ENCODE measurements around the gene TMEM51. TPM values are rescaled to one million over a fixed set of nuclear protein-coding genes. Genes with fewer than 3 reads are reported as not detected.

The TMEM51 gene
- total RNA-seq, 1 donor, result 1.0 TPM

DNA sequence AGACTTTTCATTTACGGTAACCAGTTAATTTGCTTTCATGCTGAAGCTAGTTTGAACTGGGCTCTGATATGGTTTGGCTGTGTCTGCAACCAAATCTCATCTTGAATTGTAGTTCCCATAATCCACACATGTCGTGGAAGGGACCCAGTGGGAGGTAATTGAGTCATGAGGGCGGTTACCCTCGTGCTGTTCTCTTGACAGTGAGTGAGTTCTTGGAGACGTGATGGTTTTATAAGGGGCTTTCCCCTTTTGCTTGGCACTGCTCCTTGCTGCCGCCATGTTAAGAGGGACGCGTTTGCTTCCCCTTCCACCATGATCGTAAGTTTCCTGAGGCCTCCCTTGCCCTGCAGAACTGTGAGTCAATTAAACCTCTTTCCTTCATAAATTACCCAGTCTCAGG, 83.2 kb downstream of the TMEM51 start:
- Histone ChIP-seq H3K4me1 (ENCODE audit: insufficient read depth, low read length) (peaks cover 9% of the 10 kb centered on the region), H3K27me3 (ENCODE audit: insufficient read depth, low read length) (no peaks in the 10 kb centered on the region), H3K9me3 (ENCODE audit: low read depth, low read length) (no peaks in the 10 kb centered on the region), H3K4me3 (ENCODE audit: low read length) (no peak overlapping the region)

DNA sequence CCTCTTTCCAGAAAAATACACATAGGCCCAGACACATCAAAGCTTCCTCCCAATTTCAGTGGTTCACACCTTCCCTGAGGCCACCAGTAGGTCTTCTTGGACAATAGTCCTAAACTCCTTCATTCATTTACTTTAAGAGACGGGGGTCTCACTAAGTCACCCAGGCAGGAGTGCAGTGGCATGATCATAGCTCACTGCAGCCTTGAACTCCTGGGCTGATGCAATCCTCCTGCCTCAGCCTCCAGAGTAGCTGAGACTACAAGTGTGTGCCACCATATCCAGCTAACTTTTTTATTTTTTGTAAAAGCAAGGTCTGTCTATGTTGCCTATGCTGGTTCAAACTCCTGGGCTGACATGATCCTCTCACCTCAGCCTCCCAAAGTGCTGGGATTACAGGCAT, 85.2 kb downstream of the TMEM51 start:
- Histone ChIP-seq H3K4me3 (ENCODE audit: low read length) (no peak overlapping the region), H3K9me3 (ENCODE audit: low read depth, low read length) (no peaks in the 10 kb centered on the region), H3K27me3 (ENCODE audit: insufficient read depth, low read length) (no peaks in the 10 kb centered on the region), H3K4me1 (ENCODE audit: insufficient read depth, low read length) (no peaks in the 10 kb centered on the region)

DNA sequence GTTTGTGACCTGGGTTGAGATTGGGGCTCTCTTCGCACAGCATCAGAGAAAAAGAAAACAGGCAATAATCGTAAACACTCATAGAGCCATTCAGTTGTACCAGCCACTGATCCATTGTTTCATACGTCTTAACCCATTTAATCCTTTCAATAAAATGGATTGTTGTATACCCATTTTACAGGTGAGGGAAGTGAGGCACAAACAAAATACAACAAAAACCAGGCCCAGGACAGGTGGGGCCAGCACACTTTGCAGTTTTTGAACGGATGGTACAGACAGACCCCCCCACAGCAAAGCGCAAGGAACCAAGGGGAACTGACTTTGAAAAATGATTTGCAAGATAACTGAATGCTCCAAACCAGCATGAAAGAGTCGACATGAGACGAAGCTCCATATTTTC, 89.2 kb downstream of the TMEM51 start:
- peaks cover 2% of the 10 kb centered on the region for H3K27me3 ChIP-seq (ENCODE audit: insufficient read depth, low read length)
- H3K4me1 ChIP-seq (ENCODE audit: insufficient read depth, low read length), result peaks cover 27% of the 10 kb centered on the region
- H3K4me3 ChIP-seq (ENCODE audit: low read length), result no peak overlapping the region
- no peaks in the 10 kb centered on the region for H3K9me3 ChIP-seq (ENCODE audit: low read depth, low read length)

DNA sequence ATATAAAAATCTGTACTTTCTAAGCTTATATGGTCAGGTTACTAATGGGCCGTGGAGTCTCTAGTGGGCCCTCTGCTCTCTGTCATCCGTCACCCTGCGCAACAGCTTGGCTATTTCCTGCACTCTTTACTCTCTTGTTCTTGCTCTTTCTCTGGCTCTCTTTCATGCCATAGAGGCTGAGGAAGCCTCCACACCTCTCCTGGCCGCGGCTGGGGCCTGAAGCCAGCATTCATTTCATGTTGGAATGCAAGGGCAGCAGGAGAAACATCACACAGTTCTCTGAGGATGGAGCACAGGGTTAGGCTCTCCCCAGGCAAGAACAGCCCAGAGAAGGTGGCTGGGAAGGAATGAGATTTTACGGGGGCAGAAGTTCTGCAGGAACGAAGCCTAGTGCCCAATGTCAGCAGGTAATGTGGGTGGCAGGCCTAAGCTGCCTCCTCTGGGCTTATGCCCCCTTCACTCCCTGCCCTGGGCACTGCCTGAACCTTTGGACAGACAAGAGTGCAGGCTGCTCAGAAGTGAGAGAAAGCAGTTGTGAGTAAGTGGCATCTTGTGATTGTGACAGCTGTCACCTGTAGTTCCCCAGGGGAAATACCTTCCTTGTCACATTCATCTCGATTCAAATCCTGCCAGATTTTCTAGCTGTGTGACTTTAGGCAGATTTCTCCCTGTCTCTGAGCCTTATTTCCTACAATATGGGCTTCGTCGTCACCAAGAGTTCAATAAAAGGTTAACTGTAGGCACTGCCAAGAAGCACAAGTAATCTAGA, 89.9 kb downstream of the TMEM51 start:
- Histone ChIP-seq H3K4me3 (ENCODE audit: low read length) (no peak overlapping the region), H3K9me3 (ENCODE audit: low read depth, low read length) (no peaks in the 10 kb centered on the region), H3K27me3 (ENCODE audit: insufficient read depth, low read length) (peaks cover 8% of the 10 kb centered on the region), H3K4me1 (ENCODE audit: insufficient read depth, low read length) (peaks cover 31% of the 10 kb centered on the region)

DNA sequence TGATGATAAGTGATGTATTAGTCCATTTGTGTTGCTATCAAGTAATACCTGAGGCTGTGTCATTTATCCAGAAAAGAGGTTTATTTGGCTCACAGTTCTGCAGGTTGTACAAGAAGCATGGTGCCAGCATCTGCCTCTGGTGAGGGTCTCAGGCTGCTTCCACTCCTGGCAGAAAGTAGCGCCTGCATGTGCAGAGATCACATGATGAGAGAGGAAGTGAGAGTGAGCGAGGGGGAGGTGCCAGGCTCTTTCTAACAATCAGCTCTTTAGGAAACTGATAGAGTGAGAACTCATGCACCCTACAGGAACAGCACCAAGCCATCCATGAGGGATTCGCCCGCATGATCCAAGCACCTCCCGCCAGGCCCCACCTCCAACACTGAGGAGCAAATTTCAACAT, 91.3 kb downstream of the TMEM51 start:
- Histone ChIP-seq H3K9me3 (ENCODE audit: low read depth, low read length) (no peaks in the 10 kb centered on the region), H3K4me1 (ENCODE audit: insufficient read depth, low read length) (peaks cover 43% of the 10 kb centered on the region), H3K27me3 (ENCODE audit: insufficient read depth, low read length) (peaks cover 8% of the 10 kb centered on the region), H3K4me3 (ENCODE audit: low read length) (no peak overlapping the region)

DNA sequence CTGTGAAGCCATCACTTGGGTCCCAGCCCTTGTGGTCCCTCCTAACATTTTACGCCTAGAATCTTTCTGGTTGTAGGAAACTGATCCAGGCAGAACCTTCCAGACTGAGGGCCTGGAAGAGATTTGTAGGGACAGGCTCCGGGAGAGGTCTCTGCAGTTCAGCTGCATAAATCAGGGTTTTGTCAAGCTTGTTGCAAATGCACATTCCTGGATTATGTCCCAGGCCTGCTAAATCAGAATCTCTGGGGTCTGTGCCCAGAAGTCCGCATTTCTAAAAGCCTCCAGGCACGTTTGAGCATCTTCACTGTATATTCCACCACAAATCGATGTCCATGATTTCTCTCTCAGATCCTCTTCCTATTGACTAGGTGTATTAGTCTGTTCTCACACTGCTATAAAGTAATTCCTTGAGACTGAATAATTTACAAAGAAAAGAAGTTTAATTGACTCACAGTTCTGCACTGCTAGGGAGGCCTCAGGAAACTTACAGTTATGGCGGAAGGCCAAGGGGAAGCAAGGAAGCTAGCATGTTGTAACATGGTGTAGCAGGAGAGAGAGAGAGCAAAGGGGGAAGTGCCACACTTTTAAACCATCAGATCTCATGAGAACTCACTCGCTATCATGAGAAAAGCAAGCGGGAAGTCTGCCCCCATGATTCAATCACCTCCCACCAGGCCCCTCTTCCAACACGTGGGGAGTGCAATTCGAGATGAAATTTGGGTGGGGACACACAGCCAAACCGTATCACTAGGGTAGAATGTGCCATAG, 92.2 kb downstream of the TMEM51 start:
- Histone ChIP-seq H3K9me3 (ENCODE audit: low read depth, low read length) (no peaks in the 10 kb centered on the region), H3K27me3 (ENCODE audit: insufficient read depth, low read length) (peaks cover 8% of the 10 kb centered on the region), H3K4me1 (ENCODE audit: insufficient read depth, low read length) (peaks cover 43% of the 10 kb centered on the region), H3K4me3 (ENCODE audit: low read length) (no peak overlapping the region)

DNA sequence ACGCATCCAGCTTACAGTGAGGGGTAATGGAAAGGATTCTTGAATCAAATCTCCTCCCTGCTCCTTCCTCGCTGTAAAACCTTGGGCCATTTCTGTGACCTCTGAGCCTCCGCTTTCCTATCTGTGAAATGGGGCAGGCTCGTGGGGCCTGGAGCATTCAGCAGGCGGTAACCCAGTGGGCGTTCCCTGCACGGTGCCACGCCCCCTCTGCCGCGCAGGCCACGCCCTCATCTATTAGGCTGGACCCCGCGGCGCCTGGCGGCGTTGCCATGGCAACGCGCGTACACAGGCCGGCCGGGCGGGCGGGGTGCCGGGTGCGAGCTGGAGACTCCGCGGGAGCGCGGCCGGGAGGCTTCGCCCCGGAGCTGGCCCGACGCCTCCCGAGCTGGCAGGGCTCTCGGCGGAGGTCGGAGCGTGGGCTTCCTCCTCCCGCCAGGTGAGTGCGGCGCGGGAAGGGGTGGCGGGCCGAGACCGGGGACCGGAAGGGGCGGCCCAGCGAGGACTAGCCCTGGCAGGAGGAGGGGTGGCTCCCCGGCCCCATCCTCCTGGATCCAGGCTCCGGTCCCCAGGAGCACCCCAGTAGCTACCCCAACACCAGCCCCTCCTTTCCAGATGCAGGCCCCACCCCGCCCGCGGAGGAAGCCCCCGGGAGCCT, 93.5 kb downstream of the TMEM51 start, which contains the start of gene FHAD1:
Gene FHAD1, plus strand, starts transcription at position 264 of the 655 bp plus-strand sequence. CDS start 4,562 bp downstream, outside the sequence.
- H3K27me3 ChIP-seq (ENCODE audit: insufficient read depth, low read length), result peaks cover 8% of the 10 kb centered on the region
- H3K4me3 ChIP-seq (ENCODE audit: low read length), result no peak within 1 kb of the TSS
- H3K9me3 ChIP-seq (ENCODE audit: low read depth, low read length), result no peaks in the 10 kb centered on the region
- peaks cover 44% of the 10 kb centered on the region for H3K4me1 ChIP-seq (ENCODE audit: insufficient read depth, low read length)

DNA sequence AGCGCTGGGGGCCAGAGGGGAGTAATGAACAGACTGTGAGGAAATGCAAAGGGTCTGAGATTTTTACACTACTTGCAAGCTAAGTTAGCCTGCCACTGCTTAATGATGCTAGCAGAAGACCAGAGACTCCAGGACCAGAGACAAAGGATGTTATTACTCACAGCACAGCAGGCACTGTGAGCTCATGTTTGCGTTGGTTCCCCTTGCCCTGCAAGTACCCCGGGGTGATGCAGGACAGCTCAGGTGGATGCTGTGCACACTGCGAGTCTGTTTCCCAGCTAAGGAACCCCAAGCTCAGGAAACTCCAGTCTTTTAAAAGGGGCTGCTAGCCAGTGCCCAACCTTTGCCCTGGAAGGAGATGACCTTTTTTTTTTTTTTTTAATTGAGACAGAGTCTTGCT, 94.7 kb downstream of the TMEM51 start:
- Histone ChIP-seq H3K4me3 (ENCODE audit: low read length) (no peak overlapping the region), H3K4me1 (ENCODE audit: insufficient read depth, low read length) (peaks cover 50% of the 10 kb centered on the region), H3K9me3 (ENCODE audit: low read depth, low read length) (no peaks in the 10 kb centered on the region)

DNA sequence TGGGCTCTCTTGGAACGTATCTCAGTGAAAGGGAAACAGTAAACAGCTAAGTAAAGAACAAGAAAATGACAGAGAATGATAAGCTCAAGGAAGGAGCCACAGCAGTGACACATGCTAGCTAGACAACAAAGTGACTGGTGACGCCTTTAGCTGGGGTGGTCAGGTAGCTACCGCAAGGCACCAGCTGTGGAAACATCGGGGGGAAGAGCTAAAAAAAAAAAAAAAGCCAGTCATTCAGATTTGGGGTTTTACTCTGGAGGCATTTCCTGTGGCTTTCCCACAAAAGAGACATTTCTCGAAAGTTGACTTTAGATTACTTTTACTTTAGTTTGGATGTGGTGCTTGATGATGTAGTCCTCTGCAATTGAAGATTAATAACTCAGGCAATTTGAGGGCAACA, 95.5 kb downstream of the TMEM51 start:
- H3K4me3 ChIP-seq (ENCODE audit: low read length), result no peak overlapping the region
- H3K4me1 ChIP-seq (ENCODE audit: insufficient read depth, low read length), result peaks cover 50% of the 10 kb centered on the region
- H3K27me3 ChIP-seq (ENCODE audit: insufficient read depth, low read length), result peaks cover 8% of the 10 kb centered on the region
- no peaks in the 10 kb centered on the region for H3K9me3 ChIP-seq (ENCODE audit: low read depth, low read length)

More for the DNA sequence above, 94.7 kb downstream of the TMEM51 start:
- H3K27me3 ChIP-seq (ENCODE audit: insufficient read depth, low read length), result peaks cover 8% of the 10 kb centered on the region

DNA sequence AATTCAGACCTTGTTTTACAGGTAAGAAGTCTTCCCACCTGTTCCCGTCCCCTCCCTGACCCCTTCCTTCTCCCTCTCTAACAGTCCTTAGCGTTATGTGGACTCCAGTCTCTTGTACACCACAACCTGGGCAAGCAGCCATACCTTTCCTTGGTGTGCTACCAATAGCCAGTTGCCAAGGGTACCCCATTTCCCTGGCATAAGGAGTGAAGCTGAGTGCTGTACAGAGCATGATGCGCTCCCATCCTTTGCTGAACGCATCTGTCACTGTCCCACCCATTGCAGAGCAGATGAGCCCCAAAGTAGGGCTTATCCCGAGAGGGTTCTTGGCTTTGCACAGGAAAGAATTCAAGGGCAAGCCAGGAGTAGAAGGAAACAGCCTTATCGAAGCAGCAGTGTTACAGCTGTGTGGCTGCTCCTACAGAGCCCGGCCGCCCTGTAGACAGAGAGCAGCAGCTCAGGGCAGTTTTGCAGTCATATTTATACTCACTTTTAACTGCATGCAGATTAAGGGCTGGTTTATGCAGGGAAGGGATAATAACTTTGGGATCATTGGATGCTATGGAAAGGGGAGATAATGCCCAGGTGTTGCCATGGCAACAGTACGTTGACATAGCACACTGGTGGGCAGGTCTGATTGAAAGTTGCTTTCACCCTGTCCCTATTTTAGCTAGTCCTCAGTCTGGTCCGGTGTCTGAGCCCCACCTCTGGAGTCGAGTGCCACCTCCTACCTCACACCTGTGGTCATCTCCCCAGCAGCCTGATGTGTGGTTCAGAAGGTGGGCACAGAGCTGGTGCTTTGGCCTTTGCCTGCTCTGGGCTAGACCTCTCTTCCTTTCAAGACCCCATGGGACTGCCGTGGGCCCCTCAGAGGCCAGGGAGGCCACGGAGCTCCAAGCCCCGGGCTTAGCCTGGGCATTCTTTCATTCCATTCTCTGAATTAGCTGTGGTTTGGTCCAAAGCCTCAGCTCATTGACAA, 98.6 kb downstream of the TMEM51 start:
- Histone ChIP-seq H3K4me3 (ENCODE audit: low read length) (no peak overlapping the region), H3K4me1 (ENCODE audit: insufficient read depth, low read length) (peaks cover 29% of the 10 kb centered on the region), H3K27me3 (ENCODE audit: insufficient read depth, low read length) (peaks cover 8% of the 10 kb centered on the region), H3K9me3 (ENCODE audit: low read depth, low read length) (no peaks in the 10 kb centered on the region)

DNA sequence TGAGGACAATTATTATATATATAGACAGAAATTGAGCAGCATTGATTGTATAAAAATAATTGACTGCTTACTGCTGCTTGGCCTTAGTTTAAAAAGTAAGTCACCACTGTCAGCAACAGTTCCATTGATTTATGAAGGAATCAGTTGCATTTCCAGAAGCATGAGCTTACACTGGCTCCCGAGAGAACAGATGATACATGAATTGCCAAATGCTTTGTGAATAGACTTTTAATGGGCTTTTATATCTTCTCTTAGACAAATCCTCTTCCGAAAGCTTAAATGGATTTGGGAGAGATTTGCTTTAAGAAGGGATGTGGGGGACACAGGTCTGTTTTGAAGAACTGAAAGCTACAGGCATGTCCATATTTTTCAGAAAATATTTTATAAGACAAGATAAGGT, 101.0 kb downstream of the TMEM51 start:
- Histone ChIP-seq H3K9me3 (ENCODE audit: low read depth, low read length) (no peaks in the 10 kb centered on the region), H3K4me3 (ENCODE audit: low read length) (no peak overlapping the region), H3K4me1 (ENCODE audit: insufficient read depth, low read length) (peaks cover 29% of the 10 kb centered on the region), H3K27me3 (ENCODE audit: insufficient read depth, low read length) (no peaks in the 10 kb centered on the region)

DNA sequence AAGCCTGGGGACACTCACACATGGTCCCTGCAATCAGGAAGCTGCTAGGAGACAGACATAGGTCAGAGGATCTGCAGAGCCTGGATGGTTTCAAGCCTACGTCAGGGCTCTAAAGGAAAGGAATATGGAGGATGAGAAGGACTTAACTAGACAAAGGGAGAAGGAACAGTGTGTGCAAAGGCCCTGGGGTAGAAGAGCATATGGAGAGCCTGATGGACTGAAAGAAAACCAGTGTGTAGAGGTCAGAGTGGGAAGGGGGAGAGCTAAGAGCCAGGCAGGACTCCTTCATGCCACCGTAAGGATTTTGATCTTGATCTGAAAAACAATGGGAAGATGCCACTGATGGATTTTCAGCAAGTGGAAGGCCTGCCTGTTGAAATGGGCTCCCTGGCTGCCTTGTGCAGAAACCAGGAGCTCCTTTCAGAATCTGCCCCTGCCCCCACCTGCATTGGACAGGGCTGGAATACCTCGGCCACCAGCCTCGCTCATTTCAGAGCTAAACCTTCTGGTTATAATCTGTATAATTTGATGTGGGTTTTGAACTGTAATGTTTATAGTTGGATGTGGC, 102.1 kb downstream of the TMEM51 start:
- no peaks in the 10 kb centered on the region for H3K9me3 ChIP-seq (ENCODE audit: low read depth, low read length)
- peaks cover 38% of the 10 kb centered on the region for H3K4me1 ChIP-seq (ENCODE audit: insufficient read depth, low read length)
- no peak overlapping the region for H3K4me3 ChIP-seq (ENCODE audit: low read length)
- H3K27me3 ChIP-seq (ENCODE audit: insufficient read depth, low read length), result no peaks in the 10 kb centered on the region

DNA sequence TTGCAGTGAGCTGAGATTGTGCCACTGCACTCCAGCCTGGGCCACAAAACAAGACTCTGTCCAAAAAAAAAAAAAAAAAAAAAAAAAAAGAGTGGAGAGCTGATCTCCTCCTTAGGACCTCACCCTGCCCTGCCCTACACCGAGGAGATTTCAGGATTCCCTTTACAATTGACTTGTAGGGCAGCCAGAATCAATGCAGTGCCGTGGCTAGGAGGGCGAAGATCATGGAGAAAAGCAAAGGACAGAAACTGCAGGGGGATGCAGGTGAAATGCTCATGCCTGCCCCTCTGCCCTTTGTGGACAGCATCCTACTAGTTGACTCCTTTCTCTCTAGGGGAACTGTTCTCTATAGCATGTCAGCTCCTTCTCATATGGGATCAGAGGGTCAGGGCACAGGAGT, 103.0 kb downstream of the TMEM51 start:
- Histone ChIP-seq H3K4me3 (ENCODE audit: low read length) (no peak overlapping the region), H3K4me1 (ENCODE audit: insufficient read depth, low read length) (peaks cover 47% of the 10 kb centered on the region), H3K27me3 (ENCODE audit: insufficient read depth, low read length) (no peaks in the 10 kb centered on the region), H3K9me3 (ENCODE audit: low read depth, low read length) (no peaks in the 10 kb centered on the region)

DNA sequence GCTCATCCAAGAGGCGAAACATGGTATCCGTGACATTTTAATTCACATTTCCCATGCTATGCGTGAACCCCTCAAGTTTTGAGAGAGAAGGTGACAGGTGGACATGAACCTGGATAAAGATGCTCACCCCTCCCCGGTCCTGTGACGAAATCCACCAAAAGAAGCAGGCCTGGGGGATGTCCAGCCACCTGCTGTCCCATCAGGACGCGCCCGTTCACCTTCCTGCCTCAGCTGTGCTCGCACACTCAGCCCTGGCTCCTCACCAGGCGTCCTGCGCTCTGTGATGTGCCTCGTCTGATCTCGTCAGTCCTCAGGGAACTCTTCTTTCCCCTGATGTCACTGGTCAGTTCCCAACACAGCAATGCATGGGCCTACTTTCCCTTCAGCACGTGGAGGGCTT, 103.8 kb downstream of the TMEM51 start:
- H3K4me1 ChIP-seq (ENCODE audit: insufficient read depth, low read length), result peaks cover 52% of the 10 kb centered on the region

More for the DNA sequence above, 103.8 kb downstream of the TMEM51 start:
- no peaks in the 10 kb centered on the region for H3K9me3 ChIP-seq (ENCODE audit: low read depth, low read length)
- H3K27me3 ChIP-seq (ENCODE audit: insufficient read depth, low read length), result no peaks in the 10 kb centered on the region
- no peak overlapping the region for H3K4me3 ChIP-seq (ENCODE audit: low read length)
